Endothelial cell of umbilical vein (primary cell): ENCODE measurements around the gene ARID1B. TPM values are rescaled to one million over a fixed set of nuclear protein-coding genes. Genes with fewer than 3 reads are reported as not detected.

ENCODE experiments used
- BruUV-seq: library from RNA; stranded (reverse); fragments of 400-500 nt; replicated peaks from 2 replicates; lab custom pipeline; 2021; lab: Mats Ljungman, UMichigan
- CTCF ChIA-PET: fragments of 300-600, 350-600 bp; sonication (Branson Sonifier 250); formaldehyde crosslinking; loops from one replicate; lab custom pipeline; 2021; ENCODE audit warnings: antibody characterized with exemption, inconsistent platforms; lab: Charles Lee
- POLR2A ChIA-PET: fragments of 300-600, 350-600 bp; sonication (Branson Sonifier 250); formaldehyde crosslinking; loops from one replicate; lab custom pipeline; 2021; ENCODE audit warnings: antibody characterized with exemption, inconsistent platforms; lab: Charles Lee
- DNase-seq: peaks from one replicate; pipeline ENCODE4 v3.0.0-alpha.2; 2011; ENCODE audit warnings: low read depth, low spot score
- FAIRE-seq: peaks from 2 replicates; lab custom pipeline; 2011; peaks lifted over from hg19 to GRCh38; lab: Jason Lieb, UNC
- H2AFZ ChIP-seq: 2 replicates; pipeline ENCODE4 v1.6.0; 2012; ENCODE audit warnings: low read depth, low read length, control low read depth, inconsistent platforms
- H3K27ac ChIP-seq: 2 replicates; pipeline ENCODE4 v1.5.1; 2011; ENCODE audit warnings: low read depth, mild to moderate bottlenecking, control low read depth, low read length, moderate library complexity; ENCODE audit not compliant: insufficient read depth
- H3K27me3 ChIP-seq, 2 experiments: 2 replicates each; pipeline versions ENCODE4 v1.6.0 to v1.6.1; 2011; ENCODE audit warnings: low read length in 2 of 2, mixed read lengths in 1 of 2; ENCODE audit not compliant: control insufficient read depth in 2 of 2, insufficient read depth in 2 of 2
- H3K36me3 ChIP-seq, 2 experiments: 2 replicates in 1 of 2; 3 replicates in 1 of 2; pipeline ENCODE4 v1.5.1; 2011; ENCODE audit warnings: low read length in 2 of 2, mild to moderate bottlenecking in 1 of 2, moderate library complexity in 1 of 2; ENCODE audit not compliant: control insufficient read depth in 2 of 2, insufficient read depth in 2 of 2; ENCODE audit errors: extremely low read depth in 1 of 2
- H3K4me1 ChIP-seq: 3 replicates; pipeline ENCODE4 v1.5.1; 2011; ENCODE audit warnings: mild to moderate bottlenecking, low read length; ENCODE audit not compliant: control insufficient read depth, insufficient read depth; ENCODE audit errors: extremely low read depth
- H3K4me2 ChIP-seq: 2 replicates; pipeline ENCODE4 v1.6.1; 2011; ENCODE audit warnings: low read length, control low read depth, mixed read lengths; ENCODE audit not compliant: insufficient read depth
- H3K4me3 ChIP-seq, 3 experiments: fragments of 200-600 bp in 1 of 3; sonication (generic), shearing (Covaris generic) in 1 of 3; replicated peaks in 1 of 3; 2 replicates each; pipeline ENCODE4 v1.5.1; 2011 to 2016; ENCODE audit warnings: control low read depth in 3 of 3, low read length in 3 of 3, mild to moderate bottlenecking in 2 of 3, inconsistent platforms in 1 of 3, low read depth in 1 of 3, moderate library complexity in 1 of 3; ENCODE audit not compliant: insufficient read depth in 1 of 3
- H3K79me2 ChIP-seq: 2 replicates; pipeline ENCODE4 v1.6.0; 2012; ENCODE audit warnings: low read length, inconsistent platforms; ENCODE audit not compliant: control insufficient read depth, insufficient read depth
- H3K9ac ChIP-seq: replicated peaks from 2 replicates; pipeline ENCODE3; 2011; ENCODE audit warnings: low read length, control low read depth; ENCODE audit not compliant: insufficient read depth; ENCODE audit errors: extremely low read depth
- H3K9me1 ChIP-seq: replicated peaks from 3 replicates; pipeline ENCODE4 v1.6.0; 2011; ENCODE audit warnings: mild to moderate bottlenecking, low read length; ENCODE audit not compliant: control insufficient read depth, insufficient read depth; ENCODE audit errors: extremely low read depth
- H3K9me3 ChIP-seq: replicated peaks from 2 replicates; pipeline ENCODE4 v1.5.1; 2012; ENCODE audit warnings: low read length, inconsistent platforms; ENCODE audit not compliant: control insufficient read depth, insufficient read depth
- H4K20me1 ChIP-seq: replicated peaks from 2 replicates; pipeline ENCODE3; 2011; ENCODE audit warnings: mild to moderate bottlenecking, low read length; ENCODE audit not compliant: control insufficient read depth, insufficient read depth; ENCODE audit errors: extremely low read depth
- EZH2 ChIP-seq: IDR thresholded peaks from 2 replicates; pipeline ENCODE4 v1.6.1; 2012; ENCODE audit warnings: borderline replicate concordance, low read depth, mild to moderate bottlenecking, moderate library complexity, low read length, inconsistent platforms; ENCODE audit not compliant: severe bottlenecking
- FOS ChIP-seq: IDR thresholded peaks from 2 replicates; pipeline ENCODE4 v1.6.1; 2011; ENCODE audit warnings: mild to moderate bottlenecking, low read length, moderate library complexity, borderline replicate concordance; ENCODE audit not compliant: insufficient read depth
- GATA2 ChIP-seq: IDR thresholded peaks from 2 replicates; pipeline ENCODE4 v1.7.0; 2011; ENCODE audit warnings: low read depth, mild to moderate bottlenecking, moderate library complexity, mixed read lengths, low read length; ENCODE audit not compliant: insufficient read length, insufficient read depth
- JUN ChIP-seq: IDR thresholded peaks from 2 replicates; pipeline ENCODE4 v1.6.1; 2011; ENCODE audit warnings: borderline replicate concordance, low read depth; ENCODE audit not compliant: insufficient read length, insufficient read depth
- MAX ChIP-seq: IDR thresholded peaks from 2 replicates; pipeline ENCODE4 v1.6.1; 2011; ENCODE audit not compliant: insufficient read depth, insufficient read length
- MYC ChIP-seq: IDR thresholded peaks from one replicate; pipeline ENCODE4 v1.6.1; 2011; ENCODE audit warnings: mild to moderate bottlenecking, low read depth, low read length
- POLR2A ChIP-seq: IDR thresholded peaks from 2 replicates; pipeline ENCODE4 v1.6.1; 2012; ENCODE audit warnings: low read depth, mild to moderate bottlenecking, control low read depth, low read length
- POLR2AphosphoS5 ChIP-seq: IDR thresholded peaks from 2 replicates; pipeline ENCODE4 v1.6.1; 2012; ENCODE audit warnings: low read depth, mild to moderate bottlenecking, control low read depth, low read length, moderate library complexity; ENCODE audit not compliant: insufficient read depth
- dilution Hi-C: fragments of 300-500 bp; cut with MboI; formaldehyde crosslinking; loops from one replicate; pipeline ENCODE4 v1.15.0; 2019; ENCODE audit warnings: low sequenced_read_pairs; ENCODE audit not compliant: extremely low pct_ligation_motif_present
- intact Hi-C: fragments of 100-400 bp; cut with micrococcal nuclease; formaldehyde crosslinking; loops from one replicate; pipeline ENCODE4 v1.10.0; 2022
- polyA plus RNA-seq, 4 experiments: library from polyadenylated mRNA; depleted of rRNA in 3 of 4; stranded (reverse) in 3 of 4; unstranded in 1 of 4; fragments of >200 nt; gene quantifications; 2 replicates each; pipeline versions ENCODE4 v1.2.1 to v1.2.3, GENCODE V29; 2011 to 2012; ENCODE audit warnings: missing spikeins in 1 of 4
- total RNA-seq: library from RNA; stranded (reverse); gene quantifications from 2 replicates; pipeline ENCODE4 v1.2.3, GENCODE V29; 2021
- TF ChIP-seq, protein P1 (sequence below), 2 donors: IDR thresholded peaks; 1 replicate in 1 of 2; 2 replicates in 1 of 2; pipeline ENCODE4 v1.5.1; 2011; ENCODE audit warnings: low read length in 2 of 2, mild to moderate bottlenecking in 2 of 2, moderate library complexity in 2 of 2, control low read depth in 1 of 2, inconsistent platforms in 1 of 2, low read depth in 1 of 2; ENCODE audit not compliant: insufficient read depth in 1 of 2; ENCODE audit errors: extremely low read depth in 1 of 2

Gene ARID1B
- total and polyA plus RNA-seq, 2 donors (not counting 3 experiments of a cell fraction or from before 2014, with no cell fraction given): 21.8 to 89.5 TPM

DNA sequence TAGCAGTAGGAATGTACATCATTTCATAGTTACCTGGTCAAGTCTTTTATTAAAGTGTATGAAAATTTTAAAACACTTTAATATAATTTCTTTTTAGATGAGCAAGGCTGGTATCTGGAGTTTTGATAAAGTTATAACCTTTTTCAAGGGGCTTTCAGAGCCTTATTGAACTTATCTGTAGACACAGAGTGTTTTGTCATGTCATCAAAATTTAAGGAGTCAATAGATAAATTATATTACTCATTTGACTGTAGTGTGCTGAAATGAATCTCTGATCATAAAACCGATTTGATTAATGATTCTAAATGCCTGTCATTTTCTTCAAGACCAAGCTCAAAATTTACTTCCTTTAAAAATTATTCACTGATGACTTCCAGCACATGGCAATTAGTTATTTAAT lies 125.6 kb downstream of the ARID1B start:
- Histone ChIP-seq H3K27ac (no peak overlapping the region), H3K4me1 (peaks cover 12% of the 10 kb centered on the region), H3K36me3 (no peaks in the 10 kb centered on the region), H3K9ac (no peak overlapping the region), H4K20me1 (peaks cover 4% of the 10 kb centered on the region), H3K9me3 (no peaks in the 10 kb centered on the region), H3K27me3 (no peaks in the 10 kb centered on the region), H3K4me3 (no peak overlapping the region), H3K79me2 (peaks cover 27% of the 10 kb centered on the region), H3K4me2 (no peak overlapping the region), H2AFZ (no peak overlapping the region), H3K9me1 (no peaks in the 10 kb centered on the region)
- ChIA-PET CTCF (no interaction called here), POLR2A (no interaction called here)
- no TSS peak for BruUV-seq
- intact Hi-C loops (no loop called here), dilution Hi-C loops (no loop called here)
- no peak for DNase-seq
- TF ChIP-seq EZH2 (no peak), JUN (no peak), POLR2A (no peak), GATA2 (no peak), MAX (no peak), MYC (no peak), POLR2AphosphoS5 (no peak), FOS (no peak)
- TF ChIP-seq, protein P1, sequence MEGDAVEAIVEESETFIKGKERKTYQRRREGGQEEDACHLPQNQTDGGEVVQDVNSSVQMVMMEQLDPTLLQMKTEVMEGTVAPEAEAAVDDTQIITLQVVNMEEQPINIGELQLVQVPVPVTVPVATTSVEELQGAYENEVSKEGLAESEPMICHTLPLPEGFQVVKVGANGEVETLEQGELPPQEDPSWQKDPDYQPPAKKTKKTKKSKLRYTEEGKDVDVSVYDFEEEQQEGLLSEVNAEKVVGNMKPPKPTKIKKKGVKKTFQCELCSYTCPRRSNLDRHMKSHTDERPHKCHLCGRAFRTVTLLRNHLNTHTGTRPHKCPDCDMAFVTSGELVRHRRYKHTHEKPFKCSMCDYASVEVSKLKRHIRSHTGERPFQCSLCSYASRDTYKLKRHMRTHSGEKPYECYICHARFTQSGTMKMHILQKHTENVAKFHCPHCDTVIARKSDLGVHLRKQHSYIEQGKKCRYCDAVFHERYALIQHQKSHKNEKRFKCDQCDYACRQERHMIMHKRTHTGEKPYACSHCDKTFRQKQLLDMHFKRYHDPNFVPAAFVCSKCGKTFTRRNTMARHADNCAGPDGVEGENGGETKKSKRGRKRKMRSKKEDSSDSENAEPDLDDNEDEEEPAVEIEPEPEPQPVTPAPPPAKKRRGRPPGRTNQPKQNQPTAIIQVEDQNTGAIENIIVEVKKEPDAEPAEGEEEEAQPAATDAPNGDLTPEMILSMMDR (IDR thresholded peaks at IDR 0.05; ENCODE audit: extremely low read depth in 1 of 2, insufficient read depth in 1 of 2, low read depth in 1 of 2, low read length in 2 of 2): no peak
- no peak for FAIRE-seq
